Esophagus muscularis mucosa (tissue), 4 donors: ENCODE data around the gene NEURL1B.

Experiments
- CTCF ChIP-seq, 3 experiments: fragments of 200-600 bp in 2 of 3; fragments of 450-650 bp in 1 of 3; sonication (generic) in 2 of 3; IDR thresholded peaks; one replicate each; pipeline ENCODE4 v1.5.1; 2017 to 2019; ENCODE audit warnings: antibody characterized with exemption in 3 of 3, mild to moderate bottlenecking in 2 of 3, moderate library complexity in 1 of 3
- EP300 ChIP-seq: sonication (generic); formaldehyde crosslinking; IDR thresholded peaks from one replicate; pipeline ENCODE4 v1.6.1; 2017; ENCODE audit warnings: antibody characterized with exemption
- POLR2A ChIP-seq: fragments of 450-650 bp; IDR thresholded peaks from one replicate; pipeline ENCODE4 v1.6.1; 2017; ENCODE audit warnings: antibody characterized with exemption, moderate library complexity, mild to moderate bottlenecking, low read depth
- POLR2AphosphoS5 ChIP-seq, 2 donors: sonication (generic); formaldehyde crosslinking; IDR thresholded peaks; one replicate each; pipeline ENCODE4 v1.6.1; 2017; ENCODE audit warnings: antibody characterized with exemption in 2 of 2

- no peak for TF ChIP-seq CTCF (IDR thresholded peaks at IDR 0.05)
- TF ChIP-seq POLR2AphosphoS5 (IDR thresholded peaks at IDR 0.05): peak in 1 of 2 donors; percentile 16
- TF ChIP-seq POLR2A: no peak
- TF ChIP-seq EP300: no peak
Measured at GRCh38 chr5:172688349-172689217, 47.5 kb downstream of the NEURL1B start.
